HG03139 (cell line): Measurements from ENCODE around the gene GDF9.
A peak's percentile ranks its signal among the peaks of the same experiment; 100 is the strongest.

ENCODE experiments used
- ATAC-seq: cut with Tn5 transposase; IDR thresholded peaks from one replicate; pipeline ENCODE4 v1.9.1; 2021; ENCODE audit not compliant: unreplicated experiment

GDF9 gene

GRCh38 chr5:132839426-132840301 is 26.6 kb downstream of the GDF9 start:
- ATAC-seq: no peak

- no peak for ATAC-seq
Observed at GRCh38 chr5:132838516-132839282, 27.6 kb downstream of the GDF9 start.

GRCh38 chr5:132837868-132838267 is 28.4 kb downstream of the GDF9 start:
- ATAC-seq: no peak

GRCh38 chr5:132836852-132837251 is 29.4 kb downstream of the GDF9 start:
- no peak for ATAC-seq

- ATAC-seq: no peak
Observed at GRCh38 chr5:132834057-132834456, 32.2 kb downstream of the GDF9 start.

- no peak for ATAC-seq
Observed at GRCh38 chr5:132832612-132833011, 33.7 kb downstream of the GDF9 start.

GRCh38 chr5:132831095-132831860 is 35.0 kb downstream of the GDF9 start:
- no peak for ATAC-seq

- ATAC-seq: peak; percentile 42
Observed at GRCh38 chr5:132830436-132831094, 35.7 kb downstream of the GDF9 start, which contains the start of gene SHROOM1. Gene SHROOM1, minus strand, starts transcription at chr5:132830647. Its CDS starts 4,507 bp downstream, at chr5:132826140.

- ATAC-seq: peak; percentile 62
Observed at GRCh38 chr5:132829742-132830435, 36.4 kb downstream of the GDF9 start.

GRCh38 chr5:132828846-132829494 is 37.3 kb downstream of the GDF9 start:
- no peak for ATAC-seq

- no peak for ATAC-seq
Observed at GRCh38 chr5:132827943-132828673, 38.2 kb downstream of the GDF9 start.

- ATAC-seq: no peak
Observed at GRCh38 chr5:132826424-132827082, 39.7 kb downstream of the GDF9 start.

GRCh38 chr5:132825834-132826391 is 40.4 kb downstream of the GDF9 start:
- no peak for ATAC-seq

- ATAC-seq: no peak
Observed at GRCh38 chr5:132825033-132825833, 41.0 kb downstream of the GDF9 start.

GRCh38 chr5:132824426-132824825 is 41.8 kb downstream of the GDF9 start:
- no peak for ATAC-seq

- ATAC-seq: no peak
Observed at GRCh38 chr5:132823481-132824050, 42.7 kb downstream of the GDF9 start.
